Stimulated activated CD4-positive, alpha-beta T cell treated with anti-CD3 and anti-CD28 coated beads, Interleukin-12 subunit alpha, Interleukin-12 subunit beta, amount 100 ng/mL, for 24 hours (primary cell): ENCODE results near the gene ALDH1A1.

Source experiments
- DNase-seq, 2 experiments: peaks; one replicate each; pipeline ENCODE4 v3.0.0-alpha.2; 2020; ENCODE audit warnings: low read depth in 2 of 2

Gene ALDH1A1

DNA sequence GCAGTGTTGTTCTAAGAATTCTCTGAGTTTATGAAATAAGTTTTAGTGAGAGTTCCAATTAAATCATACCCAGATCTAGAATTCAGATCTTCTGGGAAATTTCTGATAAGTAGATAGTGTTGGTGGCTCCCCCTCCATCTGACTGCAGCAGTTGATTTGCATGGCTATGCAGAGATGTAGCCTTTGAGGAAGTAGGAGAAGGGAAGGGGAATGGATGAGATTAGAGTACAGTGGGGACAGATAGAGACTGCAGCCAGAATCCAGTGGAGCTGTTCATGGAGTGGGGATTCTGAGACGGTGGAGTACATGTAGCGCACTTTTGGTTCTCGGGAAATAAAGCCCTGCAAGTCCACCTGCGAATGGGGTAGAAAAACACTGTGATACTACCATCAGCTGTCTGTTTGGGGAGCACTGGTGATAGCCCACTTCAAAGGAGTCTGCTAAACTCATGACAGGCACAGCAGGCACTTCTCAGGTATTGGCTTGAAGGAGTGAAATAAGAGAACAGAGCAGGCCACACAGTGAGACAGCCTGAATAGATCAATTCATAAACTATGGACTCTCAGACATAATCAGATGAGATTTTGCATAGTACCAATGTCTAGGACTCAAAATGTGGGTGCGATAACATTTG is 96.8 kb downstream of the ALDH1A1 start:
- no peak for DNase-seq

- DNase-seq, result no peak
Measured at GRCh38 chr9:72855321-72855720, 97.5 kb downstream of the ALDH1A1 start.
